Measurements from ENCODE around the gene ZNF664.

The ZNF664 gene

GRCh38 chr12:124030510-124030909, 57.5 kb downstream of the ZNF664 start:
- Histone ChIP-seq H3K4me3 (ENCODE audit: low read length) (no peak overlapping the region), H3K79me2 (ENCODE audit: low read length) (no peaks in the 10 kb centered on the region), H4K20me1 (ENCODE audit: insufficient read depth, low read length) (no peaks in the 10 kb centered on the region), H3K4me2 (ENCODE audit: low read length) (no peak overlapping the region), H3K27ac (ENCODE audit: low read length) (no peak overlapping the region), H3K9me3 (ENCODE audit: insufficient read depth, low read length) (no peaks in the 10 kb centered on the region), H3K36me3 (replicated peaks; ENCODE audit: low read depth, low read length) (no peaks in the 10 kb centered on the region), H3K4me1 (ENCODE audit: low read length) (no peaks in the 10 kb centered on the region), H2AFZ (ENCODE audit: low read depth, low read length) (no peak overlapping the region), H3K27me3 (ENCODE audit: low read depth, low read length) (no peaks in the 10 kb centered on the region), H3K9ac (ENCODE audit: low read length) (no peak overlapping the region)
- no peak for TF ChIP-seq EZH2phosphoT487 (IDR thresholded peaks at IDR 0.05; ENCODE audit: low read depth)
- TF ChIP-seq CTCF (IDR thresholded peaks at IDR 0.05; ENCODE audit: low read depth, low read length), result no peak

GRCh38 chr12:124031058-124031457, 58.0 kb downstream of the ZNF664 start:
- Histone ChIP-seq H3K4me2 (ENCODE audit: low read length) (no peak overlapping the region), H4K20me1 (ENCODE audit: insufficient read depth, low read length) (no peaks in the 10 kb centered on the region)

GRCh38 chr12:124032265-124032886, 59.4 kb downstream of the ZNF664 start:
- Histone ChIP-seq H3K79me2 (ENCODE audit: low read length) (no peaks in the 10 kb centered on the region), H3K9ac (ENCODE audit: low read length) (no peak overlapping the region), H3K36me3 (replicated peaks; ENCODE audit: low read depth, low read length) (no peaks in the 10 kb centered on the region), H3K27me3 (ENCODE audit: low read depth, low read length) (no peaks in the 10 kb centered on the region), H3K9me3 (ENCODE audit: insufficient read depth, low read length) (no peaks in the 10 kb centered on the region), H3K4me2 (ENCODE audit: low read length) (no peak overlapping the region), H3K27ac (ENCODE audit: low read length) (no peak overlapping the region), H4K20me1 (ENCODE audit: insufficient read depth, low read length) (no peaks in the 10 kb centered on the region), H3K4me3 (ENCODE audit: low read length) (no peak overlapping the region), H2AFZ (ENCODE audit: low read depth, low read length) (no peak overlapping the region), H3K4me1 (ENCODE audit: low read length) (no peaks in the 10 kb centered on the region)
- TF ChIP-seq EZH2phosphoT487 (IDR thresholded peaks at IDR 0.05; ENCODE audit: low read depth) (no peak), CTCF (IDR thresholded peaks at IDR 0.05; ENCODE audit: low read depth, low read length) (peak; percentile 85)

More at GRCh38 chr12:124031058-124031457, 58.0 kb downstream of the ZNF664 start:
- Histone ChIP-seq H2AFZ (ENCODE audit: low read depth, low read length) (no peak overlapping the region), H3K9ac (ENCODE audit: low read length) (no peak overlapping the region), H3K79me2 (ENCODE audit: low read length) (no peaks in the 10 kb centered on the region), H3K9me3 (ENCODE audit: insufficient read depth, low read length) (no peaks in the 10 kb centered on the region), H3K4me3 (ENCODE audit: low read length) (no peak overlapping the region), H3K36me3 (replicated peaks; ENCODE audit: low read depth, low read length) (no peaks in the 10 kb centered on the region), H3K4me1 (ENCODE audit: low read length) (no peaks in the 10 kb centered on the region), H3K27me3 (ENCODE audit: low read depth, low read length) (no peaks in the 10 kb centered on the region), H3K27ac (ENCODE audit: low read length) (no peak overlapping the region)
- TF ChIP-seq CTCF (IDR thresholded peaks at IDR 0.05; ENCODE audit: low read depth, low read length) (no peak), EZH2phosphoT487 (IDR thresholded peaks at IDR 0.05; ENCODE audit: low read depth) (no peak)

GRCh38 chr12:124033859-124034258, 60.8 kb downstream of the ZNF664 start:
- no peak overlapping the region for H3K27ac ChIP-seq (ENCODE audit: low read length)
- no peak for TF ChIP-seq CTCF (IDR thresholded peaks at IDR 0.05; ENCODE audit: low read depth, low read length)
- H3K27me3 ChIP-seq (ENCODE audit: low read depth, low read length), result no peaks in the 10 kb centered on the region
- H3K36me3 ChIP-seq (replicated peaks; ENCODE audit: low read depth, low read length), result no peaks in the 10 kb centered on the region
- H3K79me2 ChIP-seq (ENCODE audit: low read length), result no peaks in the 10 kb centered on the region
- no peak overlapping the region for H3K9ac ChIP-seq (ENCODE audit: low read length)
- no peak overlapping the region for H2AFZ ChIP-seq (ENCODE audit: low read depth, low read length)
- no peaks in the 10 kb centered on the region for H3K4me1 ChIP-seq (ENCODE audit: low read length)
- no peak overlapping the region for H3K4me2 ChIP-seq (ENCODE audit: low read length)
- H3K4me3 ChIP-seq (ENCODE audit: low read length), result no peak overlapping the region
- no peaks in the 10 kb centered on the region for H4K20me1 ChIP-seq (ENCODE audit: insufficient read depth, low read length)
- no peaks in the 10 kb centered on the region for H3K9me3 ChIP-seq (ENCODE audit: insufficient read depth, low read length)
